ENCODE measurements around the gene EFHD2.
"Not testable (repeated sequence)": the region's sequence is repeated elsewhere in the genome, so short reads cannot be mapped to it uniquely, and the experiment has no call there.

Gene EFHD2

DNA sequence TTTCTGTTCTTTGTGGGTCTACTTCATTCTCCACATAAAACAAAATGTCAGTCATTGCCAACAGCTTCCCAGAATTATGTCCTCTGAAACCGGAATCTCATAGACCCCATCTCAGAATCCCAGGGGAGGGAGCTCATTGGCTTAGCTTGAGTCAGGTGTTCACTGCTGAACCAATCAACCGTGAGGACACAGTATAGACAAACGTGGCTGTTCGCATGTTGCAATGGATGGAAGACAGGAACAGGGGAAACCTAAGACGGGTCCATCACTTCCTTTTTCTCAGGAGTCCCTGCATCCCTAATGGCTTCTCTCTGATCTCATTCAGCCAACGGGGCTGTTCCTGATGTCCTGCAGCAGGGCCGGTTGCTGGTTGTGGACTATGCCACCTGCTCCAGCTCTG lies 56.0 kb downstream of the EFHD2 start:
- H3K9me3 ChIP-seq, result no peaks in the 10 kb centered on the region
- H3K36me3 ChIP-seq, result no peaks in the 10 kb centered on the region
- H3K4me3 ChIP-seq (ENCODE audit: low read depth, low read length), result no peak overlapping the region
- DNase-seq, result no peak
- TF ChIP-seq, protein P1, sequence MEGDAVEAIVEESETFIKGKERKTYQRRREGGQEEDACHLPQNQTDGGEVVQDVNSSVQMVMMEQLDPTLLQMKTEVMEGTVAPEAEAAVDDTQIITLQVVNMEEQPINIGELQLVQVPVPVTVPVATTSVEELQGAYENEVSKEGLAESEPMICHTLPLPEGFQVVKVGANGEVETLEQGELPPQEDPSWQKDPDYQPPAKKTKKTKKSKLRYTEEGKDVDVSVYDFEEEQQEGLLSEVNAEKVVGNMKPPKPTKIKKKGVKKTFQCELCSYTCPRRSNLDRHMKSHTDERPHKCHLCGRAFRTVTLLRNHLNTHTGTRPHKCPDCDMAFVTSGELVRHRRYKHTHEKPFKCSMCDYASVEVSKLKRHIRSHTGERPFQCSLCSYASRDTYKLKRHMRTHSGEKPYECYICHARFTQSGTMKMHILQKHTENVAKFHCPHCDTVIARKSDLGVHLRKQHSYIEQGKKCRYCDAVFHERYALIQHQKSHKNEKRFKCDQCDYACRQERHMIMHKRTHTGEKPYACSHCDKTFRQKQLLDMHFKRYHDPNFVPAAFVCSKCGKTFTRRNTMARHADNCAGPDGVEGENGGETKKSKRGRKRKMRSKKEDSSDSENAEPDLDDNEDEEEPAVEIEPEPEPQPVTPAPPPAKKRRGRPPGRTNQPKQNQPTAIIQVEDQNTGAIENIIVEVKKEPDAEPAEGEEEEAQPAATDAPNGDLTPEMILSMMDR (IDR thresholded peaks at IDR 0.05; ENCODE audit: low read depth, low read length), result no peak
- H3K27me3 ChIP-seq, result no peaks in the 10 kb centered on the region
- no peaks in the 10 kb centered on the region for H3K4me1 ChIP-seq

GRCh38 chr1:15466955-15467625 lies 57.4 kb downstream of the EFHD2 start:
- not testable (repeated sequence) for DNase-seq; H3K27me3 ChIP-seq; H3K4me1 ChIP-seq; H3K4me3 ChIP-seq (ENCODE audit: low read depth, low read length); H3K36me3 ChIP-seq; H3K9me3 ChIP-seq

GRCh38 chr1:15468145-15468544 lies 58.5 kb downstream of the EFHD2 start:
- Histone ChIP-seq H3K9me3 (no peaks in the 10 kb centered on the region), H3K27me3 (no peaks in the 10 kb centered on the region), H3K4me3 (ENCODE audit: low read depth, low read length) (no peak overlapping the region), H3K4me1 (no peaks in the 10 kb centered on the region), H3K36me3 (no peaks in the 10 kb centered on the region)
- TF ChIP-seq, protein P1 (IDR thresholded peaks at IDR 0.05; ENCODE audit: low read depth, low read length), result no peak
- DNase-seq, result no peak

GRCh38 chr1:15469361-15469760 lies 59.7 kb downstream of the EFHD2 start:
- DNase-seq, result no peak
- TF ChIP-seq, protein P1 (IDR thresholded peaks at IDR 0.05; ENCODE audit: low read depth, low read length), result no peak
- H3K4me1 ChIP-seq, result no peaks in the 10 kb centered on the region

GRCh38 chr1:15469821-15470448 lies 60.2 kb downstream of the EFHD2 start:
- DNase-seq, H3K27me3 ChIP-seq: not testable (repeated sequence)

More at GRCh38 chr1:15469361-15469760, 59.7 kb downstream of the EFHD2 start:
- Histone ChIP-seq H3K9me3 (no peaks in the 10 kb centered on the region), H3K36me3 (no peaks in the 10 kb centered on the region), H3K4me3 (ENCODE audit: low read depth, low read length) (no peak overlapping the region), H3K27me3 (no peaks in the 10 kb centered on the region)

GRCh38 chr1:15471067-15471466 lies 61.4 kb downstream of the EFHD2 start:
- not testable (repeated sequence) for H3K9me3 ChIP-seq; H3K27me3 ChIP-seq; H3K4me1 ChIP-seq; H3K36me3 ChIP-seq; H3K4me3 ChIP-seq (ENCODE audit: low read depth, low read length); DNase-seq

More at GRCh38 chr1:15469821-15470448, 60.2 kb downstream of the EFHD2 start:
- H3K36me3 ChIP-seq; H3K4me3 ChIP-seq (ENCODE audit: low read depth, low read length); H3K4me1 ChIP-seq; H3K9me3 ChIP-seq: not testable (repeated sequence)

DNA sequence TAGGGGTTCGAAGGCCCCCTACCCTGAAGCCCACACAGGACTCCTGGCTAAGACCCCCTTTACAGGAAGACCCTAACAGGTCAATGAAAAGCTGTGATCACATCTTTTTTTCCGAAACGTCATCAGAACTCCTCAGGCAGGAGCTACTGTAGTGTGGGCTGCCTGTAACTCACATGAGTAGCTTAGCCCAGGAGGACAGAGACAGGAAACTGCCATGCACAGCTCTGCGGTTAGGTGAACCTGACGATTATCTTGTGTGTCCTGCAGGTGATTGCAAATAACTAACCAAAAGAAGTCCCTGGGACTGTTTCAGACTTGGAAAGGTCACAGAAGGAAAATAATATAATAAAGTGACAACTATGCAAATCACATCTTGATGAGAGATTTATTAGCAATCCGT lies 62.0 kb downstream of the EFHD2 start:
- not testable (repeated sequence) for H3K9me3 ChIP-seq; H3K27me3 ChIP-seq; H3K36me3 ChIP-seq; DNase-seq; H3K4me3 ChIP-seq (ENCODE audit: low read depth, low read length); H3K4me1 ChIP-seq

DNA sequence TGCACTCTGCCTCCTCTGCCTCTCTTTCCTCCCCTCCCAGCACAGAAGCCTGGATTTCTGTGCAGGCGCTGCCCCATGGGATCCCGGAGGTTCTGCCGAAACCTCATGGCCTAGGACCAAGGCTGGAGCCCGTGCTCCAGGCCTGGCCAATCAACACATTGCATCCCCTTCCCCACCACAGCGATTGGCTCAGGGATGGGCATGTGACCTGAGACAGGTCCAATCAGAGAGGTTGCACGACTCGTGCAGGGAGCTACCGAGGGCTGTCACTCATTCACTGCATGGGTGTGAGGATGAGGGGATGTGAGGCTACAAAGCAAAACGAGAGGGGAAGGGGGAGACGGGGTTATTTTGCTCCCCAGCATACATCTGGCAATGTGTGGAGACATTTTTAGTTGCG lies 62.9 kb downstream of the EFHD2 start:
- no peak for DNase-seq
- H3K27me3 ChIP-seq, result no peaks in the 10 kb centered on the region
- H3K9me3 ChIP-seq, result no peaks in the 10 kb centered on the region
- H3K4me1 ChIP-seq, result no peaks in the 10 kb centered on the region
- H3K36me3 ChIP-seq, result no peaks in the 10 kb centered on the region
- H3K4me3 ChIP-seq (ENCODE audit: low read depth, low read length), result no peak overlapping the region
- TF ChIP-seq, protein P1 (IDR thresholded peaks at IDR 0.05; ENCODE audit: low read depth, low read length), result no peak
